Hippocampal formation (tissue), 2 donors: ENCODE data around the gene BZW1.

Source experiments
- DNase-seq, 2 donors: peaks; one replicate each; lab custom pipeline; 2025; lab: John Stamatoyannopoulos, UW

The BZW1 gene

GRCh38 chr2:200834701-200835100, 23.0 kb downstream of the BZW1 start:
- no peak for DNase-seq

GRCh38 chr2:200839513-200839912, 27.8 kb downstream of the BZW1 start:
- no peak for DNase-seq

GRCh38 chr2:200843993-200844948, 32.6 kb downstream of the BZW1 start:
- DNase-seq = no peak

GRCh38 chr2:200845194-200845593, 33.5 kb downstream of the BZW1 start:
- no peak for DNase-seq

- no peak for DNase-seq
Observed at GRCh38 chr2:200845669-200846325, 34.1 kb downstream of the BZW1 start.

GRCh38 chr2:200847269-200847668, 35.6 kb downstream of the BZW1 start:
- DNase-seq = no peak

GRCh38 chr2:200847939-200848338, 36.2 kb downstream of the BZW1 start:
- no peak for DNase-seq

- no peak for DNase-seq
Observed at GRCh38 chr2:200850512-200851256, 39.0 kb downstream of the BZW1 start.

- DNase-seq = no peak
Observed at GRCh38 chr2:200851398-200852248, 39.9 kb downstream of the BZW1 start.

- no peak for DNase-seq
Observed at GRCh38 chr2:200852605-200853004, 40.9 kb downstream of the BZW1 start.

- DNase-seq = no peak
Observed at GRCh38 chr2:200856806-200857205, 45.1 kb downstream of the BZW1 start.

- no peak for DNase-seq
Observed at GRCh38 chr2:200860092-200860795, 48.5 kb downstream of the BZW1 start.

- DNase-seq = no peak
Observed at GRCh38 chr2:200861617-200862155, 50.0 kb downstream of the BZW1 start.

GRCh38 chr2:200862532-200863000, 50.9 kb downstream of the BZW1 start:
- no peak for DNase-seq

GRCh38 chr2:200863782-200864175, 52.1 kb downstream of the BZW1 start:
- peak in 1 of 2 donors; percentile 78 for DNase-seq

GRCh38 chr2:200864176-200865034, 52.7 kb downstream of the BZW1 start, which contains the start of gene CLK1:
TSS of gene CLK1 (minus strand) at chr2:200864658. CDS start at chr2:200861862, 2,796 bp downstream.
- DNase-seq = peak; percentile 90 to 91

GRCh38 chr2:200869014-200869413, 57.3 kb downstream of the BZW1 start:
- DNase-seq = no peak

GRCh38 chr2:200871151-200871550, 59.4 kb downstream of the BZW1 start:
- DNase-seq = no peak

- no peak for DNase-seq
Observed at GRCh38 chr2:200873560-200873959, 61.9 kb downstream of the BZW1 start.
